ENCODE results near the gene LRRC32.

DNA sequence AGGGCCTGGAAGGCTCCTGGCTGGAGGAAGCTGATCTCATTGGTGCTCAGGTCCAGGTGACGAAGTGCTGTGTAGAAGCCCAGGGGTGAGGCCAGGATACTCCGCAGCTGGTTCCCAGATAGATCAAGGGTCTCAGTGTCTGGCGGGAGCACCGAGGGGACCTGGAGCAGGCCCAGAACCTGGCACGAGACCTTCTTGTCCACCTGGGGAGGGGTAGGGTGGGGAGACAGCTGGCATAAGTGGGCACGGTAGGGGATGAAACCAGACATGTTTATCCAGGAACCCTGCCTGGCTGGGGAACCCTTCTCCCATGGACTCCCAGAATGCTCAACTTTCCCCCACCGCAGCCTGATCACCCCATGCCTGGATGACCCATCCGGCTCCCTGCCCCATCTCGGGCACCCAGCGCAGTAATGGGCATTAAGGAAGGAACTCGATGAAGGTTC lies 9.2 kb downstream of the LRRC32 start:
- TF ChIP-seq POLR2A (IDR thresholded peaks at IDR 0.05): no peak
- TF ChIP-seq, protein P1, sequence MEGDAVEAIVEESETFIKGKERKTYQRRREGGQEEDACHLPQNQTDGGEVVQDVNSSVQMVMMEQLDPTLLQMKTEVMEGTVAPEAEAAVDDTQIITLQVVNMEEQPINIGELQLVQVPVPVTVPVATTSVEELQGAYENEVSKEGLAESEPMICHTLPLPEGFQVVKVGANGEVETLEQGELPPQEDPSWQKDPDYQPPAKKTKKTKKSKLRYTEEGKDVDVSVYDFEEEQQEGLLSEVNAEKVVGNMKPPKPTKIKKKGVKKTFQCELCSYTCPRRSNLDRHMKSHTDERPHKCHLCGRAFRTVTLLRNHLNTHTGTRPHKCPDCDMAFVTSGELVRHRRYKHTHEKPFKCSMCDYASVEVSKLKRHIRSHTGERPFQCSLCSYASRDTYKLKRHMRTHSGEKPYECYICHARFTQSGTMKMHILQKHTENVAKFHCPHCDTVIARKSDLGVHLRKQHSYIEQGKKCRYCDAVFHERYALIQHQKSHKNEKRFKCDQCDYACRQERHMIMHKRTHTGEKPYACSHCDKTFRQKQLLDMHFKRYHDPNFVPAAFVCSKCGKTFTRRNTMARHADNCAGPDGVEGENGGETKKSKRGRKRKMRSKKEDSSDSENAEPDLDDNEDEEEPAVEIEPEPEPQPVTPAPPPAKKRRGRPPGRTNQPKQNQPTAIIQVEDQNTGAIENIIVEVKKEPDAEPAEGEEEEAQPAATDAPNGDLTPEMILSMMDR (IDR thresholded peaks at IDR 0.05): no peak
- no peak for TF ChIP-seq EP300 (IDR thresholded peaks at IDR 0.05)
